Activated CD4-positive, alpha-beta T cell treated with anti-CD3 and anti-CD28 coated beads, Interleukin-2, amount 10 ng/mL, durations not matched to agents 7 days and 5 days (primary cell): Measurements from ENCODE around the gene XPR1. TPM values are rescaled to one million over a fixed set of nuclear protein-coding genes. Genes with fewer than 3 reads are reported as not detected.

Source experiments
- CTCF ChIA-PET: fragments of 350-600 bp; sonication (Branson Sonifier 250); formaldehyde crosslinking; loops from one replicate; lab custom pipeline; 2021; ENCODE audit warnings: antibody characterized with exemption; lab: Charles Lee
- POLR2A ChIA-PET: fragments of 350-600 bp; sonication (Branson Sonifier 250); formaldehyde crosslinking; loops from one replicate; lab custom pipeline; 2021; ENCODE audit warnings: antibody characterized with exemption; lab: Charles Lee
- DNase-seq: peaks from one replicate; pipeline ENCODE4 v3.0.0-alpha.2; 2020
- H3K27ac Mint-ChIP-seq: one replicate; pipeline ENCODE4 v1.8.0; 2021; ENCODE audit warnings: mild to moderate bottlenecking, moderate library complexity, mixed read lengths
- H3K27me3 Mint-ChIP-seq: one replicate; pipeline ENCODE4 v1.8.0; 2021; ENCODE audit warnings: mixed read lengths
- H3K36me3 Mint-ChIP-seq: one replicate; pipeline ENCODE4 v1.8.0; 2021; ENCODE audit warnings: low read depth, mixed read lengths
- H3K4me1 Mint-ChIP-seq: one replicate; pipeline ENCODE4 v1.8.0; 2021; ENCODE audit warnings: mixed read lengths
- H3K4me3 Mint-ChIP-seq: one replicate; pipeline ENCODE4 v1.8.0; 2021; ENCODE audit warnings: mild to moderate bottlenecking, moderate library complexity, mixed read lengths
- H3K9me3 Mint-ChIP-seq: one replicate; pipeline ENCODE4 v1.8.0; 2021; ENCODE audit warnings: mixed read lengths
- total RNA-seq, 2 experiments: library from RNA; stranded (reverse); gene quantifications; one replicate each; pipeline ENCODE4 v1.2.3, GENCODE V29; 2021

XPR1 gene
- total RNA-seq = 10 to 100 TPM; 18.0 to 20.5 TPM

DNA sequence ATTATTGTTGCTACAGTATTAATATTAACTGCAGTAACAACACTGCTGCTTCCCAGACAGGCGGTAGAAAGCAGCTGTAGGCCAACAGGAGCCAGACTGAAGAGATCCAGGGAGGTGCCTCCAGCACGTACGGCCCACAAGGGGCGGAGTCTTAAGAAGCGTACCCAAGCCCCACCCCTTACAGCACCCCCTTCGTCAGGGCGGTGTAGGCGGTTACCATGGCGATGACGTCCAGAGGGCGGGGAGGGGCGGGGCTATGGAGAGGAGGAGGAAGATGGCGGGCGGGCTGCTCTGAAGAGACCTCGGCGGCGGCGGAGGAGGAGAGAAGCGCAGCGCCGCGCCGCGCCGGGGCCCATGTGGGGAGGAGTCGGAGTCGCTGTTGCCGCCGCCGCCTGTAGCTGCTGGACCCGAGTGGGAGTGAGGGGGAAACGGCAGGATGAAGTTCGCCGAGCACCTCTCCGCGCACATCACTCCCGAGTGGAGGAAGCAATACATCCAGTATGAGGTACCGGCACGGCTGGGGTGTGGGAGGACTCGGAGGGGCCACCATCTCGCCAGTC, at the start of gene XPR1:
XPR1 (plus strand) TSS at position 257 of the 560 bp plus-strand sequence; CDS start at position 437, 180 bp downstream.
- peaks cover 6% of the 10 kb centered on the region for H3K27me3 Mint-ChIP-seq
- no peak within 1 kb of the TSS for H3K4me3 Mint-ChIP-seq
- H3K4me1 Mint-ChIP-seq = peaks cover 7% of the 10 kb centered on the region
- H3K36me3 Mint-ChIP-seq = peaks cover 2% of the 10 kb centered on the region
- ChIA-PET POLR2A (no interaction called here), CTCF (interaction anchor here (1.1 to 1.6 kb wide), 6 partner anchors 19 to 129 kb away, joined by 3 to 4 read pairs (median 4); partner anchors contain the start of gene ACBD6)
- DNase-seq = peak; percentile 98
- H3K9me3 Mint-ChIP-seq = no peaks in the 10 kb centered on the region
- peak within 1 kb of the TSS; percentile 92 for H3K27ac Mint-ChIP-seq

DNA sequence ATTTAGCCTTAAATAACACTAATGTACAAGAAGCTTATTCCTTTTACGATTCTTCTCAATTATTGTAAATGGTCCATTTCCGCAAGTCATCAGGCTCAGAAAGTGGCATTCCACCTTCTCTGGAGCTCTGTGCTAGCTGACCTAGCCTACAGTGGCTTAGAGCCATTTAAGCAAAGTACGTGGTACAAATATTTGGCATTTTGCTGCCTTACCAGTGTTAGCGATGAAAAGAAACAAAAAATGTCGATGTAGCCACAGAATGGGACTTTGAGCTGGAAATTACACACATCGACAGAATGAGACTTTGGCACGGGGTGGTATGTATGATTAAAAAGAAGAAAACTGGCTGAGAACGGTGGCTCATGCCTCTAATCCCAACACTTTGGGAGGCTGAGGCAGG, 47.0 kb upstream of the XPR1 start:
- ChIA-PET CTCF (interaction anchor here (1.0 to 1.6 kb wide), 3 partner anchors 8 to 26 kb away, joined by 3 to 4 read pairs (median 3); no protein-coding TSS in a partner anchor), POLR2A (no interaction called here)
- DNase-seq = no peak
- Mint-ChIP-seq H3K27ac (peak overlapping the region; percentile 86), H3K9me3 (peaks cover 14% of the 10 kb centered on the region), H3K27me3 (peaks cover 2% of the 10 kb centered on the region), H3K36me3 (peaks cover 2% of the 10 kb centered on the region), H3K4me1 (peaks cover 23% of the 10 kb centered on the region), H3K4me3 (no peak overlapping the region)

DNA sequence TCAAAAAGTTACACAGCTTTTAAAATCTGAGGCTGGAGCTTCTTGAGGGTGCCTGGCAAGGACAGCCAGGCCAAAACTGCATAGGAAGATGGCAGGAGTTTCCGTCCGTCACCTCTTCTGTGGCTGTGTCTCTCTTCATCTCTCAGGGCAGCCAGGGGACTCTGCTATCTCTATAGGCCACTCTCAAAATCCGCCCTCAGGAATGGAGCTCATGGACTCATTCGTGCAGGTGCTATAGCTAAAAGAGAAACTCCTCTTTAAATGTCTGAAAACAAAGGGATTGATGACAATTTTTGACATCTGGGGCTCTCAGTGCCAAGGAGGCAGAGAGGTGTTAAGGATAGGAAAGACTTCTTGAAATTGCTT, 45.8 kb upstream of the XPR1 start:
- ChIA-PET POLR2A (no interaction called here), CTCF (interaction anchor here (1.0 to 1.7 kb wide), 7 partner anchors 8 to 556 kb away, joined by 3 to 5 read pairs (median 4); partner anchors contain the start of gene XPR1)
- Mint-ChIP-seq H3K4me3 (no peak overlapping the region), H3K27ac (peak overlapping the region; percentile 86), H3K9me3 (peaks cover 14% of the 10 kb centered on the region), H3K36me3 (peaks cover 2% of the 10 kb centered on the region), H3K27me3 (peaks cover 2% of the 10 kb centered on the region), H3K4me1 (peaks cover 23% of the 10 kb centered on the region)
- DNase-seq = no peak

DNA sequence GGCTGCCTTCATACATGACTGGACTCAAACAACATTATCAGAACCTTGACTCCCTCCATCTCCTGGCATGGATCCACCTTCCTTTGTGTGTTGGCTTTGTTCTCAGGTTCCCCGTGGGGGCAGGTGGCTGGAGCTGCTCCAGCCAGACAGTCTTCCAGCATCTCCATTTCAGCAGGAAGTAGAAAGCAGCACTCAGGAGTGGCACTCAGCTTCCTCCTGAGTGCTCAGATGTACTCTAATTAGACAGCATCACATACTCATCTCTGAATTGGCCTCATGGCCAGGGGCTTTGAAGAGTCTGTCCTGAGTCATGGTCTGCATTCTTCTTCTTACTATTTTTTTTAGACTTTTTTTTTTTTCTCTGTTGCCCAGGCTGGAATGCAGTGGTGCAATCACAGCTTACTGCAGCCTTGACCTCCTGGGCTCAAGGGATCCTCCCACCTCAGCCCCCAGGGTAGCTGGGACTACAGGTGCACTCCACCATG, 45.1 kb upstream of the XPR1 start:
- DNase-seq = no peak
- H3K27me3 Mint-ChIP-seq = peaks cover 2% of the 10 kb centered on the region
- H3K36me3 Mint-ChIP-seq = peaks cover 2% of the 10 kb centered on the region
- H3K9me3 Mint-ChIP-seq = peaks cover 14% of the 10 kb centered on the region
- CTCF ChIA-PET = interaction anchor here (1.2 to 1.7 kb wide), 6 partner anchors 8 to 556 kb away, joined by 3 to 4 read pairs (median 4); partner anchors contain the start of gene XPR1
- POLR2A ChIA-PET = no interaction called here
- H3K4me3 Mint-ChIP-seq = no peak overlapping the region
- H3K4me1 Mint-ChIP-seq = peaks cover 23% of the 10 kb centered on the region
- H3K27ac Mint-ChIP-seq = peak overlapping the region; percentile 67

DNA sequence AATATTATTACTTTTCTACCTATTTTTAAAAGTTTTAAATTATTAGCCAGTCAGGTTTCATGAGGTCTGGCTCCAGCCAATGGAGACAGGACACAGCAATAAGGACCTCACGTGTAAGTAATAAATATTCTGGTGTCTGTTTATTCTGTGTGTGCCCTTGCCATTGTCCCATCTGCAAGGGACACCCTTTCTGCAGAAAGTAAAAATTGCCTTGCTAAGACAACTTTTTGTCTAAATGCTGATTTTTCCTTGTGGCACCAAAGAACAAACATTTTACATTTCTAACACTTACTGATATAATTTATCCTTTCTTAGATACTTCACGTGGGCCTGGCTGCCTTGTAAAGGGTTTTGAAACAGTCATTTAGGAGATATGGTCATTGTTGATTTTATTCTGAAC, 43.7 kb upstream of the XPR1 start:
- Mint-ChIP-seq H3K9me3 (peaks cover 14% of the 10 kb centered on the region), H3K4me1 (peaks cover 23% of the 10 kb centered on the region), H3K27me3 (peaks cover 2% of the 10 kb centered on the region), H3K27ac (no peak overlapping the region), H3K36me3 (peaks cover 2% of the 10 kb centered on the region), H3K4me3 (no peak overlapping the region)
- CTCF ChIA-PET = interaction anchor here (1.2 kb wide), 1 partner anchor 44 kb away, joined by 3 read pairs; no protein-coding TSS in a partner anchor
- POLR2A ChIA-PET = no interaction called here
- DNase-seq = no peak

DNA sequence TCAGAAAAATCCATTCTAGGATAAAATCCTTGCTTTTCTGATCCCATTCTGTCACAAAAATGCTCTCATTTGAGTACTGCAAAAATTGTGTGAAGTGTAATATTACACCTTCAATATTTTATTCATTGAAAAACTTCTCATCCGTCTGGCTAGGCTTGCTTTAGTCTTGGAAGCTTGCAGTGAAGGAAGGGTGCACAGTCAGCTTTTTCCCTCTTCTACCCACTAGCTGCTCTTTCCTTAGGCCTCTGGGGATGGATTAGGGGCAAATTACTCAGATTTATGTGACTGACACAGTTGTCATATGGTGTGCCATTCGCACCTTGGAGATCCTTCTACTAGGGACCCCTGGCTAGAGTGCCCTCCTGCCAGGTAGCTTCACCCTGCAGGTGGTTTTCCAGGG, 40.9 kb upstream of the XPR1 start:
- DNase-seq = no peak
- peaks cover 2% of the 10 kb centered on the region for H3K36me3 Mint-ChIP-seq
- no peak overlapping the region for H3K4me3 Mint-ChIP-seq
- ChIA-PET CTCF (interaction anchor here (1.0 to 1.3 kb wide), 2 partner anchors 10 to 11 kb away, joined by 3 to 4 read pairs; no protein-coding TSS in a partner anchor), POLR2A (no interaction called here)
- H3K4me1 Mint-ChIP-seq = peaks cover 8% of the 10 kb centered on the region
- peaks cover 8% of the 10 kb centered on the region for H3K9me3 Mint-ChIP-seq
- H3K27ac Mint-ChIP-seq = no peak overlapping the region
- H3K27me3 Mint-ChIP-seq = peaks cover 5% of the 10 kb centered on the region

DNA sequence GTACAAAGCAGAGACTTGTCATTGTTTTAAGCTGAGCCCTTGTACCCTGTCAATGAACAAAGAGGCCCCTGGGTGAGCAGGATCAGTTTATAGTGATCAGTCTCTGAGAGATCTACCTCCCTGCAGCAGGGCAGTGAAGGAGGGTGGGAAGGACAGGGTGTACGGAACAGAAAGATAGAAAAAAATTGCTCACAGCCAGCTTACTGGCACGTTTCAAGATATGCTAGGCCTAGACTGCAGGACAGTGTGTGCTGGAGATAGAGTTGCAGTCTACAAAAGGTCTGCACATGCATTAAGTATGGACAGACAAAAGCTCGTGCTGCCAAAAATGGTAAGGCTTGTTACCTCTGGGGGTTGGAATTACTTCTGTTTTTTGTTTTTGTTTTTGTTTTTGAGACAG, 38.4 kb upstream of the XPR1 start:
- ChIA-PET POLR2A (no interaction called here), CTCF (interaction anchor here (0.8 to 1.1 kb wide), 2 partner anchors 28 to 40 kb away, joined by 3 read pairs; no protein-coding TSS in a partner anchor)
- H3K9me3 Mint-ChIP-seq = peaks cover under 1% of the 10 kb centered on the region
- no peak overlapping the region for H3K27ac Mint-ChIP-seq
- peaks cover 5% of the 10 kb centered on the region for H3K27me3 Mint-ChIP-seq
- no peaks in the 10 kb centered on the region for H3K36me3 Mint-ChIP-seq
- no peak overlapping the region for H3K4me3 Mint-ChIP-seq
- H3K4me1 Mint-ChIP-seq = no peaks in the 10 kb centered on the region
- DNase-seq = no peak

DNA sequence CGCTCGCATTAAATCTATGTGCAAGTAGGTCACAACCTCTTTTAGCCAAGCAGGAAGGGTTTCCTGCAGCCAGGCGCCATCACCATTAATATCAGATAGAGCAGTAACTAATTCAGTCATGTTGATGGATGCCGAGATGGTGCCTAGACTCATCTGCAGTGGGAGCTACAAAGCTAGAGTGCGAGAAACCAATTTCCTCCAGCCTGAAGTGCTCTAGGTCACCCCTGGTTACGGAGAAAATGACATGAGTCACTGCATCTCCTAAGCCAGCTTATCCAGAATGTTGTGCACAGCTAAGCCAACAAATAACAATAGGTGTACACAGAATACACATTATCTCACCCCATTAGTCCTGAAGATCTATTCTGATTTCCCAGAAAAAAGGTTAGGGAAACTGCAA, 37.1 kb upstream of the XPR1 start:
- Mint-ChIP-seq H3K9me3 (no peaks in the 10 kb centered on the region), H3K27ac (no peak overlapping the region), H3K36me3 (no peaks in the 10 kb centered on the region), H3K4me1 (no peaks in the 10 kb centered on the region), H3K4me3 (no peak overlapping the region), H3K27me3 (peaks cover 3% of the 10 kb centered on the region)
- ChIA-PET CTCF (interaction anchor here (0.7 to 1.2 kb wide), 4 partner anchors 9 to 37 kb away, joined by 3 to 4 read pairs (median 4); partner anchors contain the start of gene XPR1), POLR2A (no interaction called here)
- DNase-seq = no peak

DNA sequence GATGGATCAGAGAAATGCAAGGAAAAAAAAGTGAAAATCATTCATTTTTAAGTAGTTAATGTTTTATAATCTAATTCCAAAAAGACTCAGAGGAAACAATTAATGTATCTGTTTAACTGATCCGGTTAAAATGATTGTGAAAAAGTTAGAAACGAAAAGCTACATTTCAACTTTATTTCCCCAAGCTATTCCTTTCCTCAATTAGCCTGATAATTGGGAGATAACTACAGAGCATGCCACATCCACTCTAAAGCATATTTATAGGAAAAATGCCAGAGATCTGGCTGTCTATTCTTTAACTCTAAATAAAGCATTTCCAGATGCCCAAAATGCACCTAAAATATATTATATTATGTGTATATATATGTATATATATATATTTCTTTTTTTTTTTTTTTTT, 35.9 kb upstream of the XPR1 start:
- peaks cover 3% of the 10 kb centered on the region for H3K27me3 Mint-ChIP-seq
- no peak overlapping the region for H3K4me3 Mint-ChIP-seq
- no peak for DNase-seq
- ChIA-PET POLR2A (interaction anchor here (0.6 kb wide), 1 partner anchor 84 kb away, joined by 3 read pairs; no protein-coding TSS in a partner anchor), CTCF (no interaction called here)
- no peak overlapping the region for H3K27ac Mint-ChIP-seq
- no peaks in the 10 kb centered on the region for H3K4me1 Mint-ChIP-seq
- H3K36me3 Mint-ChIP-seq = no peaks in the 10 kb centered on the region
- no peaks in the 10 kb centered on the region for H3K9me3 Mint-ChIP-seq

DNA sequence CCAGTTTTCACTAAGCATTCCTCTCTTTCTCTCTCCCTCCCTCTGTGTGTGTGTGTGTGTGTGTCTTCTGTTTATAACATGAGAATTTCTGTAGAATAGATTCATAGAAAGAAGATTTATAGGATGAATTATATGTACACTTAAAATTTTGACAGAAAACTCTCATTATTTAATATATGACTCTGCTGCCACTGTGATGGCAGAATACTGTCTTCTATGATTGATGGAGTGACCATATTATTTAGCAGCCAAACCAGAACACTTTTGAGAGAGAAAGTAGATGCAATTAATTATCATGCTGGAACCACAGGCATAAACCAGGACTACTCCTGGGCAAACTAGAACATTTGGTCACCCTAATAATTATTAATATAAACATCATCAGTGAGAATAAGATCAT, 34.3 kb upstream of the XPR1 start:
- no peaks in the 10 kb centered on the region for H3K4me1 Mint-ChIP-seq
- DNase-seq = no peak
- POLR2A ChIA-PET = no interaction called here
- H3K9me3 Mint-ChIP-seq = no peaks in the 10 kb centered on the region
- peaks cover 9% of the 10 kb centered on the region for H3K27me3 Mint-ChIP-seq
- H3K4me3 Mint-ChIP-seq = no peak overlapping the region
- H3K36me3 Mint-ChIP-seq = no peaks in the 10 kb centered on the region
- H3K27ac Mint-ChIP-seq = no peak overlapping the region
- CTCF ChIA-PET = no interaction called here

DNA sequence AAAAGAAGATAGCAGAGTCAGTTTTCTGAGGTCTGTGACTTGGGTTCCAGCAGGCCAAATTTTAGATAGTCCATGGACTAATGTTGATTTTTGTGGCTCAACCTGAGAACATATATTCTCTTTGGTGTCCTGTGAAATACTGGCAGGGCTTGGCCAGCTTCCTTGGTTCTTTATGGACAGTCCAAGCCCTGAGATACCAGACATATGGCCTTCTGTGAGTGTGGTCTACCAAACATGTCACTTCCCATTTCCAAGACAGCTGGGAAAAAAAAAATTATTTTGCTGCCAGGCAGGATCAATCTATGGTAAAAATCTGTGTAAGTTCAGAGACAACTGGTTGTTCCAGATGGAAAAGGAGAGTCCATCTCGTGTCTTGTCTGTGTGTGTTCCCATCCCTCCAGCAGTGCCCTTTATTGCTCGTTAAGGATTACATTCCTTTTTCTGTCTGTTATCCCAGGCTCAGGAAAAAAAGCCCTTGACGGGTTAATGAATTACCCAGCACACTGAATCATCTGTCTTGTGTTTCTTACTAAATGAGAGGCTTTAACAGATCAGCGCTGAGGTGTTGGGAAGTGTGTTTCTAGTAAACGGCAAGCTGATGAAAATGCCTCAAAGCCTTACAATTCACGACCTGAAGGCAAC, 33.4 kb upstream of the XPR1 start:
- ChIA-PET CTCF (no interaction called here), POLR2A (no interaction called here)
- H3K27me3 Mint-ChIP-seq = peaks cover 9% of the 10 kb centered on the region
- H3K4me3 Mint-ChIP-seq = no peak overlapping the region
- H3K9me3 Mint-ChIP-seq = no peaks in the 10 kb centered on the region
- no peaks in the 10 kb centered on the region for H3K4me1 Mint-ChIP-seq
- no peaks in the 10 kb centered on the region for H3K36me3 Mint-ChIP-seq
- no peak for DNase-seq
- no peak overlapping the region for H3K27ac Mint-ChIP-seq

DNA sequence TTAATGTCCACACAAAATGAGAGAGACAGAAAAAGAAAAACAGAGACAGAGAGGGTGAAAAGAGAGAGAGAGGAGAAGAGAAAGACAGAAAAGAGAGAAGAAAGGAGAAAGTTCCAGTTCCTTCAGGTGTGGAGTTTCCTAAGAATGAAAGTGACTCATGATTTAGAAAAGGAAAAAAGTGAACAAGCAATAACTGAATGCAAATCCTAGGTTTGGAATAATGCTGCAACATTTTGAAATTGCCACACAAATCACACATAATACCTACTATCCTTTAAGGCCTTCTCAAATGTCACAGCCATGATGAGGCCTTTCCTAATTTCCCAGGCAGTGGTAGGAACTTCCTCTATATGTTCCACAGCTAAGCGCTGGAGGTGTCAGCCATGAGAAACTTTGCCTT, 31.5 kb upstream of the XPR1 start:
- DNase-seq = no peak
- no peaks in the 10 kb centered on the region for H3K9me3 Mint-ChIP-seq
- no peaks in the 10 kb centered on the region for H3K4me1 Mint-ChIP-seq
- ChIA-PET CTCF (interaction anchor here (1.2 kb wide), 1 partner anchor 9 kb away, joined by 3 read pairs; no protein-coding TSS in a partner anchor), POLR2A (no interaction called here)
- no peaks in the 10 kb centered on the region for H3K36me3 Mint-ChIP-seq
- peaks cover 8% of the 10 kb centered on the region for H3K27me3 Mint-ChIP-seq
- H3K4me3 Mint-ChIP-seq = no peak overlapping the region
- H3K27ac Mint-ChIP-seq = no peak overlapping the region

DNA sequence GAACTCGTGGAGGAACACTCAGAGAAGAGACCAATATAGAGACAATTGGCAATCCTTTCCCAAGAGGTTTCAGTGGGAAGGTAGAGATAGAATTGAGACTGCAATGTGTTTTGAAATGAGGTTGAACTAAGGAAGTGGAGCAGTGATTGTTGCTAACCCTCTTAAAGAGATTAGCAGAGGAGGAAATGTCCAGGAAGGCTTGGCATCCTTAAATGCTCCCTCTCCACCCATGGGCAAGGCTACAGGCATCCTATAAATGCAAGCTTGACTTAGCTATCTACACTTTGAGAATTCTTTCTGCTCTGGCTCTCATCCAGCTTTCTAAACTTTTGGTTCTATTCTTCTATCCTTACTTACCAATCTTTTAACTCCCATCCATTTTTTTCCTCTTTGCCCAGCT, 30.3 kb upstream of the XPR1 start:
- Mint-ChIP-seq H3K36me3 (no peaks in the 10 kb centered on the region), H3K27me3 (peaks cover 6% of the 10 kb centered on the region), H3K9me3 (no peaks in the 10 kb centered on the region), H3K4me3 (no peak overlapping the region), H3K27ac (no peak overlapping the region), H3K4me1 (no peaks in the 10 kb centered on the region)
- ChIA-PET POLR2A (interaction anchor here (0.6 kb wide), 1 partner anchor 9 kb away, joined by 3 read pairs; no protein-coding TSS in a partner anchor), CTCF (interaction anchor here (0.9 to 1.2 kb wide), 3 partner anchors 8 to 50 kb away, joined by 3 read pairs; no protein-coding TSS in a partner anchor)
- no peak for DNase-seq
